ENCODE results near the gene CPTP.

DNA sequence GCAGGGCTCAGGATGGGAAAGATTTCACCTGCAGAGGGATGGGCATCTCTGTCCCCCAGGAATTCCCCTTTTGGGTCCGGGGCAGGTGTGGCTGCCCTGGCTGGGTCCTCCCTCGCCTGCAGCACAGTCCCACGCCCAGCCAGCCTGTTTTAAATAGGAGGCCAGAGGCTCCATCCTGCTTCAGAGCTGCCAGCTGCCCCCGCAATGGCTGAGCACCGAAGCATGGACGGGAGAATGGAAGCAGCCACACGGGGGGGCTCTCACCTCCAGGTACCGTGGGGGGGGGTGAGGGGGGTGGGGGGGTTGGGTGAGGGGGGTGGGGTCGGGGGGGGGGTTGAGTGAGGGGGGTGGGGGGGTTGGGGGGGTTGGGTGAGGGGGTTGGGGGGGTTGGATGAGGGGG is 40.8 kb upstream of the CPTP start:
- no peak for TF ChIP-seq POLR2A (IDR thresholded peaks at IDR 0.05; ENCODE audit: low read length)
- TF ChIP-seq GATA1 (IDR thresholded peaks at IDR 0.05; ENCODE audit: low read depth, low read length): no peak

All from erythroblast (primary cell).